ENCODE data around the gene RTKN2.

GRCh38 chr10:62185919-62186692, 82.5 kb downstream of the RTKN2 start:
- TF ChIP-seq CTCF (IDR thresholded peaks at IDR 0.05; ENCODE audit: low read length) (no peak), EZH2phosphoT487 (IDR thresholded peaks at IDR 0.05; ENCODE audit: low read length) (no peak)

Data from MM.1S (cell line).